NCI-H146 treated with DMSO at 0.1 percent for 48 hours (cell line): ENCODE measurements around the gene CDKN1C.

Experiments
- DNase-seq: peaks from one replicate; lab custom pipeline; 2025; ENCODE audit not compliant: unreplicated experiment; lab: John Stamatoyannopoulos, UW

Gene CDKN1C

GRCh38 chr11:2848497-2848896 is 37.1 kb downstream of the CDKN1C start:
- DNase-seq: no peak

- no peak for DNase-seq
Measured at GRCh38 chr11:2847561-2847960, 38.0 kb downstream of the CDKN1C start.

- DNase-seq: no peak
Measured at GRCh38 chr11:2846470-2846869, 39.1 kb downstream of the CDKN1C start.

GRCh38 chr11:2846056-2846455 is 39.5 kb downstream of the CDKN1C start:
- DNase-seq: no peak

GRCh38 chr11:2844996-2845395 is 40.6 kb downstream of the CDKN1C start:
- DNase-seq: no peak

- DNase-seq: no peak
Measured at GRCh38 chr11:2844116-2844842, 41.3 kb downstream of the CDKN1C start.

- no peak for DNase-seq
Measured at GRCh38 chr11:2843551-2843950, 42.0 kb downstream of the CDKN1C start.

GRCh38 chr11:2842876-2843275 is 42.7 kb downstream of the CDKN1C start:
- DNase-seq: no peak

- DNase-seq: no peak
Measured at GRCh38 chr11:2841411-2842190, 44.0 kb downstream of the CDKN1C start.

GRCh38 chr11:2839395-2839943 is 46.1 kb downstream of the CDKN1C start:
- DNase-seq: no peak

GRCh38 chr11:2838676-2839294 is 46.8 kb downstream of the CDKN1C start:
- DNase-seq: no peak

GRCh38 chr11:2838091-2838490 is 47.5 kb downstream of the CDKN1C start:
- no peak for DNase-seq

GRCh38 chr11:2837651-2838050 is 47.9 kb downstream of the CDKN1C start:
- DNase-seq: no peak

GRCh38 chr11:2837096-2837601 is 48.4 kb downstream of the CDKN1C start:
- peak; percentile 36 for DNase-seq

GRCh38 chr11:2836315-2837095 is 49.1 kb downstream of the CDKN1C start:
- DNase-seq: no peak

- DNase-seq: no peak
Measured at GRCh38 chr11:2835751-2836150, 49.8 kb downstream of the CDKN1C start.

- no peak for DNase-seq
Measured at GRCh38 chr11:2835296-2835695, 50.3 kb downstream of the CDKN1C start.

- no peak for DNase-seq
Measured at GRCh38 chr11:2834503-2835273, 50.9 kb downstream of the CDKN1C start.

- no peak for DNase-seq
Measured at GRCh38 chr11:2833716-2834502, 51.7 kb downstream of the CDKN1C start.
